Progenitor cell of endocrine pancreas (in vitro differentiated cells): ENCODE measurements around the gene POLR1B. TPM values are rescaled to one million over a fixed set of nuclear protein-coding genes. Genes with fewer than 3 reads are reported as not detected.
"Not testable (repeated sequence)": the region's sequence is repeated elsewhere in the genome, so short reads cannot be mapped to it uniquely, and the experiment has no call there.

Source experiments
- DNase-seq: peaks from one replicate; pipeline ENCODE4 v3.0.0; 2021; ENCODE audit warnings: low spot score; ENCODE audit not compliant: unreplicated experiment
- H3K27ac Mint-ChIP-seq: 2 replicates; pipeline ENCODE4 v1.8.0; 2021; ENCODE audit warnings: mild to moderate bottlenecking, moderate library complexity, mixed read lengths
- H3K27me3 Mint-ChIP-seq: 2 replicates; pipeline ENCODE4 v1.8.0; 2021; ENCODE audit warnings: mixed read lengths
- H3K36me3 Mint-ChIP-seq: 2 replicates; pipeline ENCODE4 v1.8.0; 2022; ENCODE audit warnings: mixed read lengths; ENCODE audit not compliant: insufficient read depth
- H3K4me1 Mint-ChIP-seq: 2 replicates; pipeline ENCODE4 v1.8.0; 2021; ENCODE audit warnings: low read depth, mixed read lengths
- H3K4me3 Mint-ChIP-seq: 2 replicates; pipeline ENCODE4 v1.8.0; 2021; ENCODE audit warnings: low read depth, mild to moderate bottlenecking, moderate library complexity, mixed read lengths
- H3K9me3 Mint-ChIP-seq: 2 replicates; pipeline ENCODE4 v1.8.0; 2021; ENCODE audit warnings: low read depth, mixed read lengths
- CTCF ChIP-seq: fragments of 200-600 bp; sonication (generic); IDR thresholded peaks from one replicate; pipeline ENCODE4 v1.5.0; 2021; ENCODE audit warnings: antibody characterized with exemption, mild to moderate bottlenecking; ENCODE audit not compliant: unreplicated experiment
- total RNA-seq: library from RNA; stranded (reverse); gene quantifications from 2 replicates; pipeline ENCODE4 v1.2.1, GENCODE V29; 2021

Gene POLR1B
- total RNA-seq, 1 donor from 2014 or later, result 35.9 TPM

DNA sequence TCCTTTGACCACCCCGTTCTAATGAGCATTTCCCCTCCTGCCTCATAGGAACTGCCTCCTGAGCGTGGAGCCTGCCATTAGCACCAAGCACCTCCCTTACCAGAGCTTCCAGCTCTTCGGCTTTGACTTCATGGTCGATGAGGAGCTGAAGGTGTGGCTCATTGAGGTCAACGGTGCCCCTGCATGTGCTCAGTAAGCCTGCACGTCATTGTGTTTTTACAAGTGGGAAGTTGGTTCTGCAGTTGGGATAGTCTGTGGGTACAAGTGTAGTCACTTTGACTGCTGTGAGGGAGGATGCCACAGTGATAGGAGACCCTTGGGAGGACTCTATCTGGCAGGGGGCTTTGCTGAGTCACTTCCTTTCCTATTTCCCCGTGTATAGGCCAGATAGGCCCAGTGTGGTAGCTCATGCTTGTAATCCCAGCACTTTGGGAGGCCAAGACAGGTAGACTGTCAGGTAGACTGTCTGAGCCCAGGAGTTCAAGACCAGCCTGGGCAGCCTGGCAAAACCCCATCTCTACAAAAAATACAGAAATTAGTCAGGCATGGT is 22.0 kb upstream of the POLR1B start:
- no peak overlapping the region for H3K4me3 Mint-ChIP-seq
- H3K9me3 Mint-ChIP-seq, result peaks cover 1% of the 10 kb centered on the region
- no peak overlapping the region for H3K27ac Mint-ChIP-seq
- H3K27me3 Mint-ChIP-seq, result no peaks in the 10 kb centered on the region
- H3K4me1 Mint-ChIP-seq, result no peaks in the 10 kb centered on the region
- H3K36me3 Mint-ChIP-seq, result peaks cover 35% of the 10 kb centered on the region
- no peak for TF ChIP-seq CTCF
- DNase-seq, result no peak

- H3K36me3 Mint-ChIP-seq, result peaks cover 40% of the 10 kb centered on the region
Observed at GRCh38 chr2:112523291-112523777, 18.9 kb upstream of the POLR1B start.

GRCh38 chr2:112524276-112524675 is 18.0 kb upstream of the POLR1B start:
- H3K9me3 Mint-ChIP-seq, H3K4me3 Mint-ChIP-seq, DNase-seq, H3K4me1 Mint-ChIP-seq, H3K27me3 Mint-ChIP-seq, H3K27ac Mint-ChIP-seq: not testable (repeated sequence)
- H3K36me3 Mint-ChIP-seq, result peaks cover 40% of the 10 kb centered on the region

More at GRCh38 chr2:112523291-112523777, 18.9 kb upstream of the POLR1B start:
- no peaks in the 10 kb centered on the region for H3K9me3 Mint-ChIP-seq
- H3K27ac Mint-ChIP-seq, result no peak overlapping the region
- TF ChIP-seq CTCF, result no peak
- H3K27me3 Mint-ChIP-seq, result no peaks in the 10 kb centered on the region
- DNase-seq, result no peak
- no peak overlapping the region for H3K4me3 Mint-ChIP-seq
- H3K4me1 Mint-ChIP-seq, result peaks cover 8% of the 10 kb centered on the region

DNA sequence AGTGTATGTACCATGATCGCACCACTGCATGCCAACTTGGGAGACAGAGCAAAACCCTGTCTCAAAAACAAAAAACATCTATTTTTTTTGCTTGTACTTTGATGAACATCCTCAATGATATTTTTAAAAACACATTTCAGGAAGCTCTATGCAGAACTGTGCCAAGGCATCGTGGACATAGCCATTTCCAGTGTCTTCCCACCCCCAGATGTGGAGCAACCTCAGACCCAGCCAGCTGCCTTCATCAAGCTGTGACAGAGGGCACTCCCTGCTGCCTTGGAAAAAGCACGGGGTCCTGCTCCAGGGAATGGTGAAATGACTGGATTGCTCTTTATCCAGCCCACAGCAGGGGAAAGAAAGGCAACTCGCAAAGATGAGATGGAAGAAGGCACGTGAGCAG is 13.7 kb upstream of the POLR1B start:
- TF ChIP-seq CTCF, result no peak
- Mint-ChIP-seq H3K9me3 (no peaks in the 10 kb centered on the region), H3K4me3 (no peak overlapping the region), H3K36me3 (peaks cover 19% of the 10 kb centered on the region), H3K4me1 (peaks cover 8% of the 10 kb centered on the region), H3K27ac (no peak overlapping the region), H3K27me3 (no peaks in the 10 kb centered on the region)
- DNase-seq, result no peak

DNA sequence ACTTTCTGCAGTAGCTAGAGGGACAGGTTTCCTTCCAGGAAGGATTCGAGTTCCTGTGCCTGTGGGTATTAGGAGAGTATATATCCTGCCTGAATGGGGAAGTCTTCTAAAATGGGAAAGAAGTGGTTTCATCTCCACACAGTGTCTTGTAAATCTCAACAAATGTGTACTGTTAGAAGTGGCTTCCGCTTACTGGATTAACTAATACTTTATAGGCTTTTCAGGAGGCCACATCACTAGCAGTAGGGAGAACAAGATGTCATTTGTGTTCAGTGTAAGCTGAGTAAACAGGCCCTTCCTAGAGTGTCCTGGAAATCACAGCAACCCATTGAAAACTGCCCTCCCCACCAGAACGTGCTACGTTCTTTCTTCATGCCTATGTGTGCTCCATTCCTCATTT is 12.5 kb upstream of the POLR1B start:
- Mint-ChIP-seq H3K36me3 (peaks cover 13% of the 10 kb centered on the region), H3K9me3 (no peaks in the 10 kb centered on the region), H3K27ac (no peak overlapping the region), H3K4me3 (no peak overlapping the region), H3K27me3 (no peaks in the 10 kb centered on the region), H3K4me1 (peaks cover 8% of the 10 kb centered on the region)
- TF ChIP-seq CTCF, result no peak
- DNase-seq, result no peak

DNA sequence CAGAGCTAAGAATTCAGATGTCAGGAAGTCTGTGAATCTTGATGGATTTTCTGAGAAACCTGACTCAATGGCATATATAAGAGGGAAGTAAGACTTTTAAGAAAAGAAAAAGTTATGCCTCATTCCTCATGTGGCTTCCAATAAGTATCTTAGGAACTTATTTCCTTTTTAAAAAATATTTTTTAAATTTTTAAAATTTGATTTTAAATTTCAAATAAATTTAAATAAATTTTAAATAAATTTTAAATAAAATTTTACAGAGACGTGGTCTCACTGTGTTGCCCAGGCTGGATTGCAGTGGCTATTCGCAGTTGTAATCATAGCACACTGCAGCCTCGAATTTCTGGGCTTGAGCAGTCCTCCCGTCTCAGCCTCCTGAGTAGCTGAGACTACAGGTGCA is 11.5 kb upstream of the POLR1B start:
- DNase-seq, result no peak
- Mint-ChIP-seq H3K9me3 (no peaks in the 10 kb centered on the region), H3K36me3 (peaks cover 10% of the 10 kb centered on the region), H3K27me3 (no peaks in the 10 kb centered on the region), H3K4me1 (peaks cover 8% of the 10 kb centered on the region), H3K4me3 (no peak overlapping the region), H3K27ac (no peak overlapping the region)
- no peak for TF ChIP-seq CTCF
